Tibial nerve (tissue), 4 donors: ENCODE data around the gene SLC9A3.

Experiments
- CTCF ChIP-seq, 5 experiments: fragments of 200-600 bp in 3 of 5; fragments of 450-650 bp in 2 of 5; sonication (generic) in 3 of 5; IDR thresholded peaks; one replicate each; pipeline ENCODE4 v1.5.1; 2016 to 2019; ENCODE audit warnings: antibody characterized with exemption in 5 of 5, mild to moderate bottlenecking in 3 of 5, moderate library complexity in 2 of 5
- EP300 ChIP-seq, 2 donors: sonication (generic); formaldehyde crosslinking; IDR thresholded peaks; one replicate each; pipeline ENCODE4 v1.6.1; 2017; ENCODE audit warnings: antibody characterized with exemption in 2 of 2, mild to moderate bottlenecking in 1 of 2
- POLR2A ChIP-seq, 2 donors: fragments of 450-650 bp; IDR thresholded peaks; one replicate each; pipeline ENCODE4 v1.6.1; 2017; ENCODE audit warnings: antibody characterized with exemption in 2 of 2, mild to moderate bottlenecking in 2 of 2, moderate library complexity in 2 of 2

- TF ChIP-seq CTCF (IDR thresholded peaks at IDR 0.05) (no peak), POLR2A (IDR thresholded peaks at IDR 0.05) (no peak), EP300 (IDR thresholded peaks at IDR 0.05) (no peak)
Observed at GRCh38 chr5:457195-457961, 66.9 kb downstream of the SLC9A3 start.
